NCI-H1092 (cell line): Measurements from ENCODE around the gene SHCBP1.
"Not testable (repeated sequence)": the region's sequence is repeated elsewhere in the genome, so short reads cannot be mapped to it uniquely, and the experiment has no call there.

Experiments used
- DNase-seq: peaks from one replicate; lab custom pipeline; 2025; lab: John Stamatoyannopoulos, UW

SHCBP1 gene

GRCh38 chr16:46621006-46621933, at the start of gene SHCBP1:
Gene SHCBP1 (minus strand): TSS chr16:46621379. CDS start chr16:46621359, 20 bp downstream.
- DNase-seq: peak; percentile 86

GRCh38 chr16:46662123-46662522, 40.9 kb upstream of the SHCBP1 start:
- no peak for DNase-seq

- no peak for DNase-seq
Observed at GRCh38 chr16:46658925-46659324, 37.7 kb upstream of the SHCBP1 start.

GRCh38 chr16:46651305-46651704, 30.1 kb upstream of the SHCBP1 start:
- no peak for DNase-seq

GRCh38 chr16:46650254-46650623, 29.1 kb upstream of the SHCBP1 start:
- DNase-seq: no peak

GRCh38 chr16:46649588-46650253, 28.5 kb upstream of the SHCBP1 start:
- DNase-seq: no peak

GRCh38 chr16:46648656-46649055, 27.5 kb upstream of the SHCBP1 start:
- no peak for DNase-seq

GRCh38 chr16:46638947-46639925, 18.1 kb upstream of the SHCBP1 start:
- DNase-seq: no peak

GRCh38 chr16:46632778-46633733, 11.9 kb upstream of the SHCBP1 start:
- peak; percentile 43 for DNase-seq

GRCh38 chr16:46629331-46630219, 8.4 kb upstream of the SHCBP1 start:
- no peak for DNase-seq

GRCh38 chr16:46627746-46628145, 6.6 kb upstream of the SHCBP1 start:
- DNase-seq: no peak

GRCh38 chr16:46626681-46627080, 5.5 kb upstream of the SHCBP1 start:
- not testable (repeated sequence) for DNase-seq

- not testable (repeated sequence) for DNase-seq
Observed at GRCh38 chr16:46624862-46625261, 3.7 kb upstream of the SHCBP1 start.

GRCh38 chr16:46623707-46624106, 2.5 kb upstream of the SHCBP1 start:
- not testable (repeated sequence) for DNase-seq

- not testable (repeated sequence) for DNase-seq
Observed at GRCh38 chr16:46623246-46623645, 2.1 kb upstream of the SHCBP1 start.

GRCh38 chr16:46621934-46622676, 926 bp upstream of the SHCBP1 start:
- no peak for DNase-seq

- DNase-seq: no peak
Observed at GRCh38 chr16:46620266-46621005, 743 bp downstream of the SHCBP1 start.

- no peak for DNase-seq
Observed at GRCh38 chr16:46618516-46618915, 2.7 kb downstream of the SHCBP1 start.
